Nephron (organoid): Measurements from ENCODE around the gene GABRB1.
A peak's percentile ranks its signal among the peaks of the same experiment; 100 is the strongest.

Experiments used
- H3K27ac Mint-ChIP-seq, 3 experiments: 2 replicates each; pipeline ENCODE4 v1.8.0; 2020; ENCODE audit warnings: mixed read lengths in 3 of 3, mild to moderate bottlenecking in 2 of 3, moderate library complexity in 1 of 3
- H3K27me3 Mint-ChIP-seq: 2 replicates; pipeline ENCODE4 v1.8.0; 2021; ENCODE audit warnings: low read depth, mild to moderate bottlenecking, moderate library complexity, mixed read lengths
- H3K36me3 Mint-ChIP-seq: 2 replicates; pipeline ENCODE4 v1.8.0; 2020; ENCODE audit warnings: low read depth, mixed read lengths
- H3K4me1 Mint-ChIP-seq: 2 replicates; pipeline ENCODE4 v1.8.0; 2020; ENCODE audit warnings: mixed read lengths
- H3K4me3 Mint-ChIP-seq, 3 experiments: 2 replicates each; pipeline ENCODE4 v1.8.0; 2020; ENCODE audit warnings: mild to moderate bottlenecking in 3 of 3, mixed read lengths in 3 of 3, moderate library complexity in 2 of 3
- H3K9me3 Mint-ChIP-seq: 2 replicates; pipeline ENCODE4 v1.8.0; 2020; ENCODE audit warnings: mixed read lengths
- CTCF ChIP-seq, 3 experiments: fragments of 200-600 bp; sonication (generic); IDR thresholded peaks; one replicate each; pipeline ENCODE4 v1.5.0; 2021; ENCODE audit warnings: antibody characterized with exemption in 3 of 3; ENCODE audit not compliant: unreplicated experiment in 3 of 3

Gene GABRB1

GRCh38 chr4:47471064-47471463 lies 439.7 kb downstream of the GABRB1 start:
- Mint-ChIP-seq H3K36me3 (no peaks in the 10 kb centered on the region), H3K4me3 (no peak overlapping the region), H3K27me3 (no peaks in the 10 kb centered on the region), H3K27ac (peak overlapping the region in 1 of 3 experiments; percentile 39), H3K4me1 (peaks cover 6% of the 10 kb centered on the region), H3K9me3 (no peaks in the 10 kb centered on the region)
- no peak for TF ChIP-seq CTCF (IDR thresholded peaks at IDR 0.05; ENCODE audit: unreplicated experiment in 3 of 3)

- no peaks in the 10 kb centered on the region for H3K36me3 Mint-ChIP-seq
- no peak overlapping the region for H3K27ac Mint-ChIP-seq
- TF ChIP-seq CTCF (IDR thresholded peaks at IDR 0.05; ENCODE audit: unreplicated experiment in 3 of 3), result no peak
- peaks cover 6% of the 10 kb centered on the region for H3K4me1 Mint-ChIP-seq
- H3K4me3 Mint-ChIP-seq, result no peak overlapping the region
- H3K9me3 Mint-ChIP-seq, result no peaks in the 10 kb centered on the region
- no peaks in the 10 kb centered on the region for H3K27me3 Mint-ChIP-seq
These were observed 440.2 kb downstream of the GABRB1 start for GRCh38 chr4:47471591-47471990.

- Mint-ChIP-seq H3K4me1 (peaks cover 6% of the 10 kb centered on the region), H3K9me3 (no peaks in the 10 kb centered on the region), H3K27me3 (no peaks in the 10 kb centered on the region), H3K4me3 (no peak overlapping the region), H3K36me3 (no peaks in the 10 kb centered on the region), H3K27ac (no peak overlapping the region)
- TF ChIP-seq CTCF (IDR thresholded peaks at IDR 0.05; ENCODE audit: unreplicated experiment in 3 of 3), result no peak
These were observed 441.9 kb downstream of the GABRB1 start for GRCh38 chr4:47473141-47473750.

GRCh38 chr4:47474799-47475198 lies 443.4 kb downstream of the GABRB1 start:
- H3K9me3 Mint-ChIP-seq, result no peaks in the 10 kb centered on the region
- H3K36me3 Mint-ChIP-seq, result no peaks in the 10 kb centered on the region
- H3K4me3 Mint-ChIP-seq, result no peak overlapping the region
- H3K27ac Mint-ChIP-seq, result no peak overlapping the region
- H3K27me3 Mint-ChIP-seq, result no peaks in the 10 kb centered on the region
- H3K4me1 Mint-ChIP-seq, result no peaks in the 10 kb centered on the region
- no peak for TF ChIP-seq CTCF (IDR thresholded peaks at IDR 0.05; ENCODE audit: unreplicated experiment in 3 of 3)

- no peaks in the 10 kb centered on the region for H3K36me3 Mint-ChIP-seq
- TF ChIP-seq CTCF (IDR thresholded peaks at IDR 0.05; ENCODE audit: unreplicated experiment in 3 of 3), result no peak
- no peak overlapping the region for H3K4me3 Mint-ChIP-seq
- no peaks in the 10 kb centered on the region for H3K9me3 Mint-ChIP-seq
- H3K4me1 Mint-ChIP-seq, result no peaks in the 10 kb centered on the region
- no peak overlapping the region for H3K27ac Mint-ChIP-seq
- H3K27me3 Mint-ChIP-seq, result no peaks in the 10 kb centered on the region
These were observed 444.0 kb downstream of the GABRB1 start for GRCh38 chr4:47475411-47475810.
